Bronchial epithelial cell (primary cell): ENCODE results near the gene BTBD16. TPM values are rescaled to one million over a fixed set of nuclear protein-coding genes. Genes with fewer than 3 reads are reported as not detected.

ENCODE experiments used
- DNase-seq: peaks from one replicate; pipeline ENCODE4 v3.0.0-alpha.2; 2010; ENCODE audit warnings: low read depth
- FAIRE-seq: peaks from 2 replicates; lab custom pipeline; 2011; peaks lifted over from hg19 to GRCh38; lab: Jason Lieb, UNC
- H3K27me3 ChIP-seq: 2 replicates; pipeline ENCODE4 v1.5.1; 2011; ENCODE audit warnings: low read length; ENCODE audit not compliant: control insufficient read depth, insufficient read depth
- H3K36me3 ChIP-seq: 2 replicates; pipeline ENCODE4 v1.5.1; 2011; ENCODE audit warnings: low read length; ENCODE audit not compliant: control insufficient read depth, insufficient read depth
- H3K4me3 ChIP-seq: 2 replicates; pipeline ENCODE4 v1.5.1; 2011; ENCODE audit warnings: mild to moderate bottlenecking, low read depth, low read length, control low read depth
- CTCF ChIP-seq: IDR thresholded peaks from 2 replicates; pipeline ENCODE4 v1.5.1; 2011; ENCODE audit warnings: mild to moderate bottlenecking, moderate library complexity, low read length, control low read depth, inconsistent platforms; ENCODE audit not compliant: insufficient read depth, severe bottlenecking
- total RNA-seq: library from RNA; depleted of rRNA; stranded (reverse); fragments of >200 nt; gene quantifications from 2 replicates; pipeline ENCODE4 v1.2.1, GENCODE V29; 2014

The BTBD16 gene
- total RNA-seq, 1 donor from 2014 or later: 0.26 TPM

- Histone ChIP-seq H3K27me3 (no peaks in the 10 kb centered on the region), H3K36me3 (peaks cover 2% of the 10 kb centered on the region), H3K4me3 (no peak overlapping the region)
- peak; percentile 20 for DNase-seq
- no peak for FAIRE-seq
- TF ChIP-seq CTCF: peak; percentile 96
Observed at GRCh38 chr10:122267849-122268737, 3.0 kb upstream of the BTBD16 start.

GRCh38 chr10:122269059-122269687 lies 1.9 kb upstream of the BTBD16 start:
- Histone ChIP-seq H3K36me3 (peaks cover 2% of the 10 kb centered on the region), H3K4me3 (no peak overlapping the region), H3K27me3 (no peaks in the 10 kb centered on the region)
- FAIRE-seq (no peak), DNase-seq (no peak)
- TF ChIP-seq CTCF: no peak

DNA sequence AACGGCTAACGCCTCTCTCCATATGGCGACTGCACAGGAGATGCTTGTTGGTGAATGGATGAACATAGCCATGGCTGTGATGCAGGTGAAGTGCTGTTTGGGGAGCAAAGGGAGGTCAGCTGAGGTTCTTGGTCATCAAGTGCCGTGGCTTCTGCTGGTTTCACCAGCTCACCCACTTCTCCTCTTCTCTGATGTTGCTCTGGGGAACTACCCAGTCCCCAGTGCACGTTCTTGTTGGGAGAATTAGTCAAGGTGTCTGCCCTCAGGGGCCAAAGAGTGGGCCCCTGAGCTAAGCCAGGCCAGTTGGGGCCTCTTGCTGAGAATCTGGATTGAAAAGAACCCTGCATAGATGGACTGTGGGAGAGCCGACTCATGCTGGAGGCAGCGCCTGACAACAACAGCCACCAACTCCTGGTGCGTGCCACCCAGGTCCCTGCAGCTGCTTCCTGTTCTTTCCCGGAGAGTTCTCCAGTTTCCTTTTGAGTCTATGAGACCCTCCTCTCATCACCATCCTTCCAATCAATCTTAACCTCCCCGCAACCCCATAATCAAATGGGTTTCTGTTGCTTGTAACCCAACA lies 3.0 kb downstream of the BTBD16 start:
- no peaks in the 10 kb centered on the region for H3K36me3 ChIP-seq
- no peak for TF ChIP-seq CTCF
- FAIRE-seq (no peak), DNase-seq (no peak)
- no peak overlapping the region for H3K4me3 ChIP-seq
- H3K27me3 ChIP-seq: no peaks in the 10 kb centered on the region

- Histone ChIP-seq H3K4me3 (no peak overlapping the region), H3K36me3 (no peaks in the 10 kb centered on the region), H3K27me3 (no peaks in the 10 kb centered on the region)
- FAIRE-seq: peak; percentile 28
- no peak for TF ChIP-seq CTCF
- DNase-seq: peak; percentile 67
Observed at GRCh38 chr10:122276611-122277208, 5.6 kb downstream of the BTBD16 start.

GRCh38 chr10:122277526-122278136 lies 6.5 kb downstream of the BTBD16 start:
- H3K4me3 ChIP-seq: no peak overlapping the region
- H3K36me3 ChIP-seq: no peaks in the 10 kb centered on the region
- no peaks in the 10 kb centered on the region for H3K27me3 ChIP-seq
- peak; percentile 43 for FAIRE-seq
- no peak for DNase-seq
- no peak for TF ChIP-seq CTCF
